ENCODE measurements around the gene DCAF7. TPM values are rescaled to one million over a fixed set of nuclear protein-coding genes. Genes with fewer than 3 reads are reported as not detected.

Gene DCAF7
- total RNA-seq, 2 experiments from 2014 or later: 11.3 to 11.9 TPM

DNA sequence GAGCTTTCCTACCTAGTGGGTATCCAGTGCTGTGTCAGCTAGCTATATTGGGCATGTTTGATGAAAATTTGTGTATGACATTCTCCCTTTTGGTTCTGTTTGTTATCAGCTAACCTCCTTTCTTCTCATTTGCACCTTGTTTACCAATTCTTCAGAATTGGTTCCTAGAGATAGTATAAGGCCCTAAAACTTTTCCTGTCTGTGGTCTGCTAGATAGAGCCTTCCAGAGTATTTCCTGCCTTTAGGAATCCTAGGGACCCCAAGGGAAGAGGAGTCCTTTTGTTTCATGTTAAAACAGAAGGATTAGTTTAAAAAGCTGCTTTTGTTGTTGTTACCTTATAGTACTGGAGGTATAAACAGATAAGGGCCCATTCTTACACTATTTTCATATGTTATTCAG, 83.5 kb downstream of the DCAF7 start:
- H3K4me1 ChIP-seq (ENCODE audit: insufficient read depth, low read length): peaks cover 8% of the 10 kb centered on the region
- no peaks in the 10 kb centered on the region for H3K27me3 ChIP-seq (ENCODE audit: control insufficient read depth in 1 of 2, insufficient read depth in 2 of 2, low read length in 2 of 2)
- Mint-ChIP-seq H3K9me3 (no peaks in the 10 kb centered on the region), H3K4me3 (no peak overlapping the region), H3K4me1 (ENCODE audit: low read depth) (peaks cover 62% of the 10 kb centered on the region), H3K27ac (no peak overlapping the region), H3K27me3 (no peaks in the 10 kb centered on the region), H3K36me3 (ENCODE audit: low read depth) (peaks cover 83% of the 10 kb centered on the region)
- no peak overlapping the region for H3K4me3 ChIP-seq (ENCODE audit: low read length)
- no peak overlapping the region for H3K27ac ChIP-seq (ENCODE audit: low read depth in 1 of 2, low read length in 2 of 2)
- no peaks in the 10 kb centered on the region for H3K9me3 ChIP-seq (ENCODE audit: control insufficient read depth in 1 of 2, insufficient read depth in 1 of 2, low read length in 2 of 2)
- peaks cover 66% of the 10 kb centered on the region for H3K36me3 ChIP-seq (ENCODE audit: insufficient read depth, low read length)
- POLR2A ChIA-PET: interaction anchor here (1.5 kb wide), 1 partner anchor 12 kb away, joined by 12 read pairs; the partner anchor contains the start of gene MAP3K3
- intact Hi-C loops (cut with DNase I, micrococcal nuclease): loop anchor here in 1 of 2 experiments (5.0 kb wide), 1 partner anchor 49 kb away; no protein-coding TSS in a partner anchor
- DNase-seq (no peak), ATAC-seq (ENCODE audit: poor library complexity) (no peak)
- CTCF ChIA-PET: no interaction called here
- TF ChIP-seq, protein P1, sequence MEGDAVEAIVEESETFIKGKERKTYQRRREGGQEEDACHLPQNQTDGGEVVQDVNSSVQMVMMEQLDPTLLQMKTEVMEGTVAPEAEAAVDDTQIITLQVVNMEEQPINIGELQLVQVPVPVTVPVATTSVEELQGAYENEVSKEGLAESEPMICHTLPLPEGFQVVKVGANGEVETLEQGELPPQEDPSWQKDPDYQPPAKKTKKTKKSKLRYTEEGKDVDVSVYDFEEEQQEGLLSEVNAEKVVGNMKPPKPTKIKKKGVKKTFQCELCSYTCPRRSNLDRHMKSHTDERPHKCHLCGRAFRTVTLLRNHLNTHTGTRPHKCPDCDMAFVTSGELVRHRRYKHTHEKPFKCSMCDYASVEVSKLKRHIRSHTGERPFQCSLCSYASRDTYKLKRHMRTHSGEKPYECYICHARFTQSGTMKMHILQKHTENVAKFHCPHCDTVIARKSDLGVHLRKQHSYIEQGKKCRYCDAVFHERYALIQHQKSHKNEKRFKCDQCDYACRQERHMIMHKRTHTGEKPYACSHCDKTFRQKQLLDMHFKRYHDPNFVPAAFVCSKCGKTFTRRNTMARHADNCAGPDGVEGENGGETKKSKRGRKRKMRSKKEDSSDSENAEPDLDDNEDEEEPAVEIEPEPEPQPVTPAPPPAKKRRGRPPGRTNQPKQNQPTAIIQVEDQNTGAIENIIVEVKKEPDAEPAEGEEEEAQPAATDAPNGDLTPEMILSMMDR (IDR thresholded peaks at IDR 0.05): no peak

DNA sequence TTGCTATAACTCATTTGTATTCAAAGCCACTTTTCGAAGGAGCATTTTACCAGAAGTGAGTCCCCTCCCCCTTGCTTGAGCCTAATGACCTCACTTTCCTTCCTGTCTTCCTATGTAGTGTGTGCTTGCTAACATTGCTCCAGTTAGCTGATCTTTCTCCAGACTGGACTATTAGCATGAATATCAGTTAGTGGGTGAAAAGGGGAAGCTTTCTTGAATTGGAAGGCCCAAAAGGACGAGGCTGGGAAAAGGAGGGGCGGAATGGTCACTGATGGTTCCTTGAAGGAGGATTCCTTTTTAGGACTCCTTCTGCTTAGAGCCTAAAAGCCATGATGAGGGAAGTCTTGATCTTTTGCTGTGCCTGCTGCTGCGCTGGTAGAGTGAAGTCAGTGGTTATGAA, 83.9 kb downstream of the DCAF7 start:
- no peak overlapping the region for H3K4me3 ChIP-seq (ENCODE audit: low read length)
- no peak for DNase-seq
- peaks cover 10% of the 10 kb centered on the region for H3K4me1 ChIP-seq (ENCODE audit: insufficient read depth, low read length)
- Mint-ChIP-seq H3K4me1 (ENCODE audit: low read depth) (peaks cover 66% of the 10 kb centered on the region), H3K27ac (no peak overlapping the region), H3K4me3 (no peak overlapping the region), H3K36me3 (ENCODE audit: low read depth) (peaks cover 87% of the 10 kb centered on the region), H3K9me3 (no peaks in the 10 kb centered on the region), H3K27me3 (no peaks in the 10 kb centered on the region)
- H3K9me3 ChIP-seq (ENCODE audit: control insufficient read depth in 1 of 2, insufficient read depth in 1 of 2, low read length in 2 of 2): no peaks in the 10 kb centered on the region
- POLR2A ChIA-PET: interaction anchor here (1.5 kb wide), 1 partner anchor 12 kb away, joined by 12 read pairs; the partner anchor contains the start of gene MAP3K3
- H3K27ac ChIP-seq (ENCODE audit: low read depth in 1 of 2, low read length in 2 of 2): no peak overlapping the region
- no peak for ATAC-seq (ENCODE audit: poor library complexity)
- CTCF ChIA-PET: no interaction called here
- intact Hi-C loops (cut with DNase I, micrococcal nuclease): loop anchor here in 1 of 2 experiments (5.0 kb wide), 1 partner anchor 48 kb away; no protein-coding TSS in a partner anchor
- H3K36me3 ChIP-seq (ENCODE audit: insufficient read depth, low read length): peaks cover 66% of the 10 kb centered on the region
- H3K27me3 ChIP-seq (ENCODE audit: control insufficient read depth in 1 of 2, insufficient read depth in 2 of 2, low read length in 2 of 2): no peaks in the 10 kb centered on the region
- TF ChIP-seq, protein P1 (IDR thresholded peaks at IDR 0.05): no peak

DNA sequence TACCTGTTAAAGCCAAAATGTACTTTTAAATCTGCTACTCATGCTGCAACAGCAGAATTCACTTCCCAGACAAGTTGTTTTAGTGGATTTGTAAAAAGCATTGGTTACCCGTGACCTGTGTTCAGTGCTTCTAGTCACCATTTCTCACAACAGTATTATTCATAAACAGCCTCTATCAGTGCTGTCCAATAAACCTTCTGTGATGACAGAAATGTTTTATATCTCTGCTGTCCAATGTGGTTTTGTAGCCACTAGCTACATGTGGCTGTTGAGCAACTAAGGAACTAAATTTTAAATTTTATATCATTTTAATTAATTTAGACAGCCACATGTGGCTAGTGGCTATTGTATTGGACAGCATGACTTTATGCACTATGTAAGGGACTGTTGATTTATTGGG, 84.5 kb downstream of the DCAF7 start:
- CTCF ChIA-PET: no interaction called here
- peaks cover 10% of the 10 kb centered on the region for H3K4me1 ChIP-seq (ENCODE audit: insufficient read depth, low read length)
- ATAC-seq (ENCODE audit: poor library complexity) (no peak), DNase-seq (no peak)
- Mint-ChIP-seq H3K4me3 (no peak overlapping the region), H3K4me1 (ENCODE audit: low read depth) (peaks cover 64% of the 10 kb centered on the region), H3K27me3 (no peaks in the 10 kb centered on the region), H3K27ac (no peak overlapping the region), H3K36me3 (ENCODE audit: low read depth) (peaks cover 85% of the 10 kb centered on the region), H3K9me3 (no peaks in the 10 kb centered on the region)
- H3K9me3 ChIP-seq (ENCODE audit: control insufficient read depth in 1 of 2, insufficient read depth in 1 of 2, low read length in 2 of 2): no peaks in the 10 kb centered on the region
- peaks cover 66% of the 10 kb centered on the region for H3K36me3 ChIP-seq (ENCODE audit: insufficient read depth, low read length)
- H3K27ac ChIP-seq (ENCODE audit: low read depth in 1 of 2, low read length in 2 of 2): no peak overlapping the region
- no peaks in the 10 kb centered on the region for H3K27me3 ChIP-seq (ENCODE audit: control insufficient read depth in 1 of 2, insufficient read depth in 2 of 2, low read length in 2 of 2)
- H3K4me3 ChIP-seq (ENCODE audit: low read length): no peak overlapping the region
- TF ChIP-seq, protein P1 (IDR thresholded peaks at IDR 0.05): no peak
- POLR2A ChIA-PET: no interaction called here
- intact Hi-C loops (cut with DNase I, micrococcal nuclease): loop anchor here in 1 of 2 experiments (5.0 kb wide), 1 partner anchor 47 kb away; no protein-coding TSS in a partner anchor
